ENCODE data around the gene EDC3. TPM values are rescaled to one million over a fixed set of nuclear protein-coding genes. Genes with fewer than 3 reads are reported as not detected.

EDC3 gene
- total and polyA plus RNA-seq, 2 of the 4 experiments (the other 2 are of a cell fraction) = 16.8 to 38.0 TPM

DNA sequence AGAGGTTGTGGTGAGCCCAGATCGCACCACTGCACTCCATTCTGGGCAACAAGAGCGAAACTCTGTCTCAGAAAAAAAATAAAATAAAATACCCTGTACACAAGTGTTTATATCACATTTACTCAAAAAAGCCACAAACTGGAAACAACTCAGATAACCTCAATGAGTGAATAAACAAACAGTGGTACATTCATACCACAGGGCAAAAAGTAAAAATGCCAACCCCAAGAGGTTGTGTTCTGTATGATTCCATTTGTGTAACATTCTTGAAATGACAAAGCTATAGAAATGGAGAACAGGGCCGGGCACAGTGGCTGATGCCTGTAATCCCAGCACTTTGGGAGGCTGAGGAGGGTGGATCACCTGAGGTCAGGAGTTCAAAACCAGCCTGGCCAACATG, 12.9 kb downstream of the EDC3 start:
- no peak overlapping the region for H3K27ac ChIP-seq (ENCODE audit: insufficient read depth, low read length)
- no peak for TF ChIP-seq MAZ (IDR thresholded peaks at IDR 0.05; ENCODE audit: borderline replicate concordance, low read depth, low read length)
- no peak for TF ChIP-seq USF2 (IDR thresholded peaks at IDR 0.05; ENCODE audit: low read depth, low read length)
- no peak for TF ChIP-seq ELK1 (IDR thresholded peaks at IDR 0.05; ENCODE audit: borderline replicate concordance, low read depth, low read length)
- no peak for TF ChIP-seq CEBPB (IDR thresholded peaks at IDR 0.05; ENCODE audit: low read depth, low read length)
- no peak for TF ChIP-seq CTCF (conservative IDR thresholded peaks at IDR 0.05; ENCODE audit: low read depth, low read length)
- no peak for TF ChIP-seq NFE2L2 (IDR thresholded peaks at IDR 0.05; ENCODE audit: low read depth, low read length)
- no peak for TF ChIP-seq RCOR1 (IDR thresholded peaks at IDR 0.05; ENCODE audit: insufficient replicate concordance, low read length)
- no peak for TF ChIP-seq POLR2A (IDR thresholded peaks at IDR 0.05; ENCODE audit: low read depth, low read length)
- no peak for TF ChIP-seq MXI1 (IDR thresholded peaks at IDR 0.05; ENCODE audit: borderline replicate concordance, low read depth, low read length)
- TF ChIP-seq BHLHE40 (IDR thresholded peaks at IDR 0.05; ENCODE audit: low read depth, low read length) = no peak
- no peak overlapping the region for H3K23ac ChIP-seq (ENCODE audit: low read depth, low read length)
- no peak overlapping the region for H3K4me3 ChIP-seq (ENCODE audit: insufficient read depth, low read depth, low read length)
- no peak overlapping the region for H2AK9ac ChIP-seq (replicated peaks; ENCODE audit: low read depth, low read length, poor library complexity)
- peaks cover 13 to 46% of the 10 kb centered on the region in 2 experiments for H3K79me1 ChIP-seq (ENCODE audit: low read depth in 1 of 2, low read length in 2 of 2)
- H3K9me1 ChIP-seq (ENCODE audit: insufficient read depth, low read length) = no peaks in the 10 kb centered on the region
- H3K27me3 ChIP-seq (ENCODE audit: control insufficient read depth, insufficient read depth, low read length) = no peaks in the 10 kb centered on the region
- H4K5ac ChIP-seq (ENCODE audit: low read depth, low read length) = no peak overlapping the region
- H3K9me3 ChIP-seq (ENCODE audit: control insufficient read depth, insufficient read depth, low read length) = no peaks in the 10 kb centered on the region
- H4K20me1 ChIP-seq (ENCODE audit: insufficient read depth, low read length) = peaks cover 28% of the 10 kb centered on the region
- H3K36me3 ChIP-seq (ENCODE audit: control insufficient read depth, insufficient read depth, low read length) = peaks cover 4% of the 10 kb centered on the region; the same call in 1 of the 2 replicates
- H4K8ac ChIP-seq (ENCODE audit: low read depth in 2 of 2, low read length in 2 of 2) = no peak overlapping the region
- H4K91ac ChIP-seq (ENCODE audit: insufficient read depth, low read depth, low read length) = no peak overlapping the region
- no peak overlapping the region for H3K56ac ChIP-seq (ENCODE audit: extremely low read depth, insufficient read depth, low read length)
- H2AK5ac ChIP-seq (ENCODE audit: low read depth, low read length) = no peak overlapping the region
- ChIA-PET POLR2A (ENCODE audit: unreplicated experiment) (no interaction called here), CTCF (interaction anchor here (0.6 kb wide), 1 partner anchor 291 kb away, joined by 3 read pairs; no protein-coding TSS in a partner anchor)
- no peak overlapping the region for H3K4me2 ChIP-seq (ENCODE audit: low read depth, low read length)
- dilution Hi-C loops (cut with HindIII; ENCODE audit: low sequenced_read_pairs, unreplicated experiment) = no loop called here
- no peak overlapping the region for H2BK5ac ChIP-seq (ENCODE audit: low read depth, low read length, poor library complexity, severe bottlenecking)
- H3K18ac ChIP-seq (ENCODE audit: low read depth, low read length) = no peak overlapping the region
- H3K14ac ChIP-seq (replicated peaks; ENCODE audit: low read depth, low read length) = no peak overlapping the region
- ATAC-seq (ENCODE audit: low read depth) = no peak
- 100% methylated on average over 1 of the region's 3 CpGs; no CpG with 5 or more reads in 1 of the 2 experiments for WGBS, 2 experiments (ENCODE audit: extremely low coverage in 2 of 2, insufficient read length in 1 of 2)
- H3K4me1 ChIP-seq (ENCODE audit: control insufficient read depth, insufficient read depth, low read length) = no peaks in the 10 kb centered on the region
- H2BK15ac ChIP-seq (ENCODE audit: low read depth, low read length) = no peak overlapping the region
- no TSS peak for BruUV-seq (replicated peaks)
- H3K4ac ChIP-seq (ENCODE audit: low read depth, low read length) = no peak overlapping the region
- intact Hi-C loops (cut with micrococcal nuclease) = loop anchor here (5.0 kb wide), 1 partner anchor 36 kb away; no protein-coding TSS in a partner anchor
- no peak overlapping the region for H2AFZ ChIP-seq (replicated peaks; ENCODE audit: low read length, poor library complexity)
- no peak overlapping the region for H2BK20ac ChIP-seq (ENCODE audit: low read depth, low read length)
- in situ Hi-C loops (cut with MboI; ENCODE audit: low sequenced_read_pairs) = no loop called here
- DNase-seq = no peak
- no peak overlapping the region for H3K9ac ChIP-seq (ENCODE audit: low read depth, low read length)
- H2BK120ac ChIP-seq (ENCODE audit: low read depth, low read length) = no peak overlapping the region

Measured in IMR-90 (cell line).